ENCODE results near the gene DEFB112.

The DEFB112 gene

DNA sequence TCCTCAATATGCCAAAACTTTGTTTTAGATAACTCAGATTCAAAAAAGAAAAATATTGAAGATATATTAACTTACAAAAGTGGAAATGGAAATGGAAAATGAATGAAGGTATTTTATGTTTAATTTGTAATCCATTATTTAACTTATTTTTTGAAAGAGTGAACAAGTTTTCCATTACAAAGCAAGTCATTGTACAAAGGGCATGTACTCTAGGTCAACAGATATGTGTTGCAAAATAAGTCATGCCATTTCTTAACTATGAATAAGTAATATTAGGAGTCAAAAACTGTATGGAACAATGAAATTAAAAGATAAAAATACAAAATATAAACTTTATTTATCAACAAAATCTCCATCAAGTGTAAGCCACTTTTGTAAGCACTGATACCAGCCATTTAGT is 54.5 kb downstream of the DEFB112 start:
- DNase-seq (ENCODE audit: low read depth in 3 of 3) = no peak
